ENCODE data around the gene TMEM134. TPM values are rescaled to one million over a fixed set of nuclear protein-coding genes. Genes with fewer than 3 reads are reported as not detected.
A peak's percentile ranks its signal among the peaks of the same experiment; 100 is the strongest.

TMEM134 gene
- total and polyA plus RNA-seq, 9 of the 15 experiments (the other 6 are each of a cell fraction or from before 2014, with no cell fraction given), result 0.63 to 48.4 (median 10.7) TPM

DNA sequence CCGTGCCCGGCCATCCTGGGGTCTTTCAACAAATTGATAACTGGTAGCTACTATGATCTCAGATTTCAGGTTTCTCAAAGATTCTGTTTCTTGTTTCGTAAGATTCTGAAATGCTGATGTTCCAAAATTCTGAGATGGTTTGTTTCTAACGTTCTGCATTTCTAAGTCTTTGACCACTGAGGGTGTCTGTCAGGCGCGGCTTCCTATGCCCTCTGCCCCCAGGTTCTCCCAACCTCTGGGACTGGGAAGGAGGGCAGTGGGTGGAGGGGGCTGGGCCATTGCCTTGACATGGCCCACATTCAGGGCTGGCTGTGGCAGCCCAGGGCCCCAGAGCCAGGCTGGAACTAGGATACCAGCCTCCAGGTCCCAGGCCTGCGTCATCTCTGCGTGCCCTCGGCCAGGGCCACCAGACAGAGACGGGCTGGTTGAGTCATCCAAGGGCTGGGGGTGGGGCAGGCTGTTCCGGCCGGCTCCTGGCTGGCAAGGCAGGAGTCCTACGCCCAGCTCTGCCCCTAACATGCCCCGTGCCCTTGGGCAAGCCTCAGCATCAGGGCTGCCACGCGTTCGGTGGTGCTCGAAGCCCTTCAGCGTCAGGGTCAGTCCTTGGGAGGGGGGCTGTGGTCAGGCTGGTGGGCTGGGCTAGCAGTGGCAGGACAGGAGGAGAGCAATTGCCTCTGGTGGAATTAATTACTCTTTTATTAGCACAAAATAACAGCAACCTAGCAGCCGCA is 5.2 kb downstream of the TMEM134 start (continued):
- TF ChIP-seq, protein P1, sequence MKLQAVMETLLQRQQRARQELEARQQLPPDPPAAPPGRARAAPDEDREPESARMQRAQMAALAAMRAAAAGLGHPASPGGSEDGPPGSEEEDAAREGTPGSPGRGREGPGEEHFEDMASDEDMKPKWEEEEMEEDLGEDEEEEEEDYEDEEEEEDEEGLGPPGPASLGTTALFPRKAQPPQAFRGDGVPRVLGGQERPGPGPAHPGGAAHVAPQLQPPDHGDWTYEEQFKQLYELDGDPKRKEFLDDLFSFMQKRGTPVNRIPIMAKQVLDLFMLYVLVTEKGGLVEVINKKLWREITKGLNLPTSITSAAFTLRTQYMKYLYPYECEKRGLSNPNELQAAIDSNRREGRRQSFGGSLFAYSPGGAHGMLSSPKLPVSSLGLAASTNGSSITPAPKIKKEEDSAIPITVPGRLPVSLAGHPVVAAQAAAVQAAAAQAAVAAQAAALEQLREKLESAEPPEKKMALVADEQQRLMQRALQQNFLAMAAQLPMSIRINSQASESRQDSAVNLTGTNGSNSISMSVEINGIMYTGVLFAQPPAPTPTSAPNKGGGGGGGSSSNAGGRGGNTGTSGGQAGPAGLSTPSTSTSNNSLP (IDR thresholded peaks at IDR 0.05; ENCODE audit: borderline replicate concordance, low read depth, low read length), result no peak
- TF ChIP-seq ZNF830 (CRISPR knock-in tag; IDR thresholded peaks at IDR 0.05), result 0 out of 2 replicates have a peak, but pooled peaks have one; percentile 22
- TF ChIP-seq ZNF75A (CRISPR knock-in tag; IDR thresholded peaks at IDR 0.05), result no peak
- TF ChIP-seq CCAR2 (IDR thresholded peaks at IDR 0.05; ENCODE audit: low read depth, low read length), result no peak
- TF ChIP-seq ZNF3 (CRISPR knock-in tag; IDR thresholded peaks at IDR 0.05), result no peak
- TF ChIP-seq MIER1 (IDR thresholded peaks at IDR 0.05; ENCODE audit: low read depth), result no peak
- TF ChIP-seq, protein P2, sequence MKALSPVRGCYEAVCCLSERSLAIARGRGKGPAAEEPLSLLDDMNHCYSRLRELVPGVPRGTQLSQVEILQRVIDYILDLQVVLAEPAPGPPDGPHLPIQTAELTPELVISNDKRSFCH (CRISPR knock-in tag; IDR thresholded peaks at IDR 0.05), result no peak
- TF ChIP-seq, protein P2 (tag; IDR thresholded peaks at IDR 0.05), result peak; percentile 88
- TF ChIP-seq HDGF (IDR thresholded peaks at IDR 0.05), result peak; percentile 86; the same call in 1 of the 2 replicates
- no peak for TF ChIP-seq BRF1 (IDR thresholded peaks at IDR 0.05; ENCODE audit: borderline replicate concordance, extremely low read depth, insufficient read length)
- no peak; a peak in 1 of 4 replicates for TF ChIP-seq HDAC1 (IDR thresholded peaks at IDR 0.05)
- TF ChIP-seq ADNP (tag; IDR thresholded peaks at IDR 0.05), result no peak
- 0 out of 2 replicates have a peak, but pooled peaks have one; percentile 46 for TF ChIP-seq TARDBP (IDR thresholded peaks at IDR 0.05)
- TF ChIP-seq, protein P3, sequence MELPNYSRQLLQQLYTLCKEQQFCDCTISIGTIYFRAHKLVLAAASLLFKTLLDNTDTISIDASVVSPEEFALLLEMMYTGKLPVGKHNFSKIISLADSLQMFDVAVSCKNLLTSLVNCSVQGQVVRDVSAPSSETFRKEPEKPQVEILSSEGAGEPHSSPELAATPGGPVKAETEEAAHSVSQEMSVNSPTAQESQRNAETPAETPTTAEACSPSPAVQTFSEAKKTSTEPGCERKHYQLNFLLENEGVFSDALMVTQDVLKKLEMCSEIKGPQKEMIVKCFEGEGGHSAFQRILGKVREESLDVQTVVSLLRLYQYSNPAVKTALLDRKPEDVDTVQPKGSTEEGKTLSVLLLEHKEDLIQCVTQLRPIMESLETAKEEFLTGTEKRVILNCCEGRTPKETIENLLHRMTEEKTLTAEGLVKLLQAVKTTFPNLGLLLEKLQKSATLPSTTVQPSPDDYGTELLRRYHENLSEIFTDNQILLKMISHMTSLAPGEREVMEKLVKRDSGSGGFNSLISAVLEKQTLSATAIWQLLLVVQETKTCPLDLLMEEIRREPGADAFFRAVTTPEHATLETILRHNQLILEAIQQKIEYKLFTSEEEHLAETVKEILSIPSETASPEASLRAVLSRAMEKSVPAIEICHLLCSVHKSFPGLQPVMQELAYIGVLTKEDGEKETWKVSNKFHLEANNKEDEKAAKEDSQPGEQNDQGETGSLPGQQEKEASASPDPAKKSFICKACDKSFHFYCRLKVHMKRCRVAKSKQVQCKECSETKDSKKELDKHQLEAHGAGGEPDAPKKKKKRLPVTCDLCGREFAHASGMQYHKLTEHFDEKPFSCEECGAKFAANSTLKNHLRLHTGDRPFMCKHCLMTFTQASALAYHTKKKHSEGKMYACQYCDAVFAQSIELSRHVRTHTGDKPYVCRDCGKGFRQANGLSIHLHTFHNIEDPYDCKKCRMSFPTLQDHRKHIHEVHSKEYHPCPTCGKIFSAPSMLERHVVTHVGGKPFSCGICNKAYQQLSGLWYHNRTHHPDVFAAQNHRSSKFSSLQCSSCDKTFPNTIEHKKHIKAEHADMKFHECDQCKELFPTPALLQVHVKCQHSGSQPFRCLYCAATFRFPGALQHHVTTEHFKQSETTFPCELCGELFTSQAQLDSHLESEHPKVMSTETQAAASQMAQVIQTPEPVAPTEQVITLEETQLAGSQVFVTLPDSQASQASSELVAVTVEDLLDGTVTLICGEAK (IDR thresholded peaks at IDR 0.05), result peak; percentile 30; the same call in 1 of the 2 replicates
- TF ChIP-seq, protein P3 (CRISPR knock-in tag; IDR thresholded peaks at IDR 0.05), result no peak
- TF ChIP-seq, protein P4, sequence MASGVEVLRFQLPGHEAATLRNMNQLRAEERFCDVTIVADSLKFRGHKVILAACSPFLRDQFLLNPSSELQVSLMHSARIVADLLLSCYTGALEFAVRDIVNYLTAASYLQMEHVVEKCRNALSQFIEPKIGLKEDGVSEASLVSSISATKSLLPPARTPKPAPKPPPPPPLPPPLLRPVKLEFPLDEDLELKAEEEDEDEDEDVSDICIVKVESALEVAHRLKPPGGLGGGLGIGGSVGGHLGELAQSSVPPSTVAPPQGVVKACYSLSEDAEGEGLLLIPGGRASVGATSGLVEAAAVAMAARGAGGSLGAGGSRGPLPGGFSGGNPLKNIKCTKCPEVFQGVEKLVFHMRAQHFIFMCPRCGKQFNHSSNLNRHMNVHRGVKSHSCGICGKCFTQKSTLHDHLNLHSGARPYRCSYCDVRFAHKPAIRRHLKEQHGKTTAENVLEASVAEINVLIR (CRISPR knock-in tag; IDR thresholded peaks at IDR 0.05), result peak; percentile 79

Measured in K562 (cell line).